Sigmoid colon (tissue), 3 donors: ENCODE data around the gene PCSK7.

Experiments used
- POLR2A ChIP-seq, 2 donors: fragments of 450-650 bp; IDR thresholded peaks; one replicate each; pipeline ENCODE4 v1.6.1; 2016; ENCODE audit warnings: antibody characterized with exemption in 2 of 2, mild to moderate bottlenecking in 2 of 2, moderate library complexity in 2 of 2
- TF ChIP-seq, protein P1 (sequence below), 4 experiments: fragments of 450-650 bp in 3 of 4; fragments of 200-600 bp in 1 of 4; IDR thresholded peaks; one replicate each; pipeline ENCODE4 v1.5.1; 2016 to 2019; ENCODE audit warnings: antibody characterized with exemption in 4 of 4, mild to moderate bottlenecking in 3 of 4, moderate library complexity in 2 of 4

DNA sequence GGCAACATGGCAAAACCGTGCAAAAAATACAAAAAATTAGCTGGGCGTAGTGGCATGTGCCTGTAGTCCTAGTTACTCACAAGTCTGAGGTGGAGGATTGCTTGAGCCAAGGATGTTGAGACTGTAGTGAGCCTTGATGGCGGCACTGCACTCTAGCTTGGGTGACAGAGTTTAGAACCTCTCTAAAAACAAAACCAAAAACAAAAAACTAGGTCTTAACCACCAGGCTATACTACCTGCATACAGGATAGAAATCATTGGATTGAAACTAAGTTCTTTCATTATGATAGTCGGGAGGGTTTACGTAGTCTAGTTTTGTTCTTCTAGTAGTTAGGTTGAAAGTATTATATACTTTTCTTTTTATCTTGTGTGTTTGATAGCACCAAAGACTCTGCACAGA lies 6.3 kb upstream of the PCSK7 start:
- TF ChIP-seq POLR2A (IDR thresholded peaks at IDR 0.05): no peak
- TF ChIP-seq, protein P1, sequence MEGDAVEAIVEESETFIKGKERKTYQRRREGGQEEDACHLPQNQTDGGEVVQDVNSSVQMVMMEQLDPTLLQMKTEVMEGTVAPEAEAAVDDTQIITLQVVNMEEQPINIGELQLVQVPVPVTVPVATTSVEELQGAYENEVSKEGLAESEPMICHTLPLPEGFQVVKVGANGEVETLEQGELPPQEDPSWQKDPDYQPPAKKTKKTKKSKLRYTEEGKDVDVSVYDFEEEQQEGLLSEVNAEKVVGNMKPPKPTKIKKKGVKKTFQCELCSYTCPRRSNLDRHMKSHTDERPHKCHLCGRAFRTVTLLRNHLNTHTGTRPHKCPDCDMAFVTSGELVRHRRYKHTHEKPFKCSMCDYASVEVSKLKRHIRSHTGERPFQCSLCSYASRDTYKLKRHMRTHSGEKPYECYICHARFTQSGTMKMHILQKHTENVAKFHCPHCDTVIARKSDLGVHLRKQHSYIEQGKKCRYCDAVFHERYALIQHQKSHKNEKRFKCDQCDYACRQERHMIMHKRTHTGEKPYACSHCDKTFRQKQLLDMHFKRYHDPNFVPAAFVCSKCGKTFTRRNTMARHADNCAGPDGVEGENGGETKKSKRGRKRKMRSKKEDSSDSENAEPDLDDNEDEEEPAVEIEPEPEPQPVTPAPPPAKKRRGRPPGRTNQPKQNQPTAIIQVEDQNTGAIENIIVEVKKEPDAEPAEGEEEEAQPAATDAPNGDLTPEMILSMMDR (IDR thresholded peaks at IDR 0.05): no peak
